HepG2 (cell line): ENCODE data around the gene TMC8. TPM values are rescaled to one million over a fixed set of nuclear protein-coding genes. Genes with fewer than 3 reads are reported as not detected.
A peak's percentile ranks its signal among the peaks of the same experiment; 100 is the strongest.

Source experiments
- EP300 ChIP-seq, 3 experiments: sonication (generic) in 1 of 3; formaldehyde crosslinking in 1 of 3; IDR thresholded peaks; 2 replicates each; pipeline versions ENCODE4 v1.5.1 to v1.6.1; 2011 to 2020; ENCODE audit warnings: low read depth in 2 of 3, low read length in 2 of 3, borderline replicate concordance in 1 of 3, improper control_type of control experiment in 1 of 3, mild to moderate bottlenecking in 1 of 3, missing genetic modification reagents in 1 of 3, moderate library complexity in 1 of 3
- ERF ChIP-seq: IDR thresholded peaks from 2 replicates; pipeline ENCODE4 v1.6.1; 2018; ENCODE audit warnings: missing biosample characterization, missing genetic modification reagents
- ETV5 ChIP-seq: IDR thresholded peaks from 2 replicates; pipeline ENCODE4 v1.6.1; 2018; ENCODE audit warnings: missing biosample characterization, missing genetic modification reagents, inconsistent platforms, borderline replicate concordance
- HIVEP1 ChIP-seq: sonication (generic); formaldehyde crosslinking; IDR thresholded peaks from 2 replicates; pipeline ENCODE4 v1.4.0; 2020; ENCODE audit warnings: mild to moderate bottlenecking, missing genetic modification reagents
- HMG20A ChIP-seq: IDR thresholded peaks from 2 replicates; pipeline ENCODE4 v1.6.1; 2016; ENCODE audit warnings: borderline replicate concordance
- MTF2 ChIP-seq: sonication (generic); formaldehyde crosslinking; IDR thresholded peaks from 2 replicates; pipeline ENCODE4 v1.5.0; 2020; ENCODE audit warnings: missing genetic modification reagents, borderline replicate concordance
- MXD4 ChIP-seq: IDR thresholded peaks from 2 replicates; pipeline ENCODE4 v1.6.1; 2016; ENCODE audit warnings: mild to moderate bottlenecking, missing biosample characterization, missing genetic modification reagents
- POLR2AphosphoS5 ChIP-seq: IDR thresholded peaks from 2 replicates; pipeline ENCODE4 v1.6.1; 2012; ENCODE audit warnings: low read depth, low read length
- SMARCC2 ChIP-seq: fragments of 450-650 bp; IDR thresholded peaks from 2 replicates; pipeline ENCODE4 v1.6.1; 2017; ENCODE audit warnings: antibody characterized with exemption, mild to moderate bottlenecking
- SPEN ChIP-seq: sonication (generic); formaldehyde crosslinking; IDR thresholded peaks from 2 replicates; pipeline ENCODE4 v1.5.1; 2020; ENCODE audit warnings: low read depth, mild to moderate bottlenecking, missing genetic modification reagents
- TAF1 ChIP-seq: sonication (generic); formaldehyde crosslinking; IDR thresholded peaks from 2 replicates; pipeline ENCODE4 v1.4.0; 2020; ENCODE audit warnings: missing genetic modification reagents
- TP53 ChIP-seq: sonication (generic); formaldehyde crosslinking; conservative IDR thresholded peaks from 2 replicates; pipeline ENCODE4 v1.4.0; 2020; ENCODE audit warnings: missing genetic modification reagents
- ZFP82 ChIP-seq: sonication (generic); formaldehyde crosslinking; IDR thresholded peaks from 2 replicates; pipeline ENCODE4 v1.5.1; 2020; ENCODE audit warnings: mild to moderate bottlenecking, missing genetic modification reagents, borderline replicate concordance
- ZNF224 ChIP-seq: sonication (generic); formaldehyde crosslinking; IDR thresholded peaks from 2 replicates; pipeline ENCODE4 v1.5.0; 2020; ENCODE audit warnings: mild to moderate bottlenecking, missing genetic modification reagents
- ZNF251 ChIP-seq: sonication (generic); formaldehyde crosslinking; IDR thresholded peaks from 2 replicates; pipeline ENCODE4 v1.9.0; 2021; ENCODE audit warnings: mild to moderate bottlenecking, missing genetic modification reagents
- ZNF383 ChIP-seq: sonication (generic); formaldehyde crosslinking; IDR thresholded peaks from 2 replicates; pipeline ENCODE4 v1.4.0; 2020; ENCODE audit warnings: missing genetic modification reagents, mild to moderate bottlenecking, borderline replicate concordance
- ZNF577 ChIP-seq: sonication (generic); formaldehyde crosslinking; IDR thresholded peaks from 2 replicates; pipeline ENCODE4 v1.4.0; 2020; ENCODE audit warnings: mild to moderate bottlenecking, low read depth, missing genetic modification reagents, borderline replicate concordance
- ZNF746 ChIP-seq: sonication (generic); formaldehyde crosslinking; IDR thresholded peaks from 2 replicates; pipeline ENCODE4 v1.8.0; 2022; ENCODE audit warnings: mild to moderate bottlenecking, missing genetic modification reagents
- polyA plus RNA-seq, 8 experiments: library from polyadenylated mRNA; depleted of rRNA in 3 of 8; stranded (reverse) in 7 of 8; unstranded in 1 of 8; fragments of >200 nt; fragmentation: Illumina TruSeq in 4 of 8; extraction: Trizol in 4 of 8; gene quantifications; 2 replicates each; pipeline versions ENCODE4 v1.2.1 to v1.2.3, GENCODE V29; 2011 to 2016; ENCODE audit warnings: low read depth in 4 of 8, missing spikeins in 1 of 8, mixed read lengths in 1 of 8; ENCODE audit not compliant: insufficient read depth in 1 of 8
- total RNA-seq, 5 experiments: library from RNA; depleted of rRNA; stranded (reverse); fragments of >200 nt; fragmentation: Illumina TruSeq; extraction: Trizol; gene quantifications; 2 replicates each; pipeline ENCODE4 v1.2.3, GENCODE V29; 2016; ENCODE audit warnings: low read depth in 1 of 5
- TF ChIP-seq, protein P1 (sequence below): sonication (generic); formaldehyde crosslinking; IDR thresholded peaks from 2 replicates; pipeline ENCODE4 v1.4.0; 2020; ENCODE audit warnings: missing genetic modification reagents
- TF ChIP-seq, protein P2 (sequence below): IDR thresholded peaks from 2 replicates; pipeline ENCODE4 v1.6.1; 2018; ENCODE audit warnings: missing genetic modification reagents, mild to moderate bottlenecking, missing compliant biosample characterization
- TF ChIP-seq, protein P3 (sequence below): fragments of 450-650 bp; IDR thresholded peaks from 2 replicates; pipeline ENCODE4 v1.6.1; 2017
- TF ChIP-seq, protein P4 (sequence below): sonication (generic); formaldehyde crosslinking; IDR thresholded peaks from 2 replicates; pipeline ENCODE4 v1.4.0; 2020; ENCODE audit warnings: mild to moderate bottlenecking, missing genetic modification reagents
- TF ChIP-seq, protein P5 (sequence below): sonication (generic); formaldehyde crosslinking; IDR thresholded peaks from 2 replicates; pipeline ENCODE4 v1.5.0; 2020; ENCODE audit warnings: missing genetic modification reagents

Gene TMC8
- total and polyA plus RNA-seq, 2 of the 13 experiments (the other 11 are each of a cell fraction or from before 2014, with no cell fraction given): 0.53 to 7.8 TPM

DNA sequence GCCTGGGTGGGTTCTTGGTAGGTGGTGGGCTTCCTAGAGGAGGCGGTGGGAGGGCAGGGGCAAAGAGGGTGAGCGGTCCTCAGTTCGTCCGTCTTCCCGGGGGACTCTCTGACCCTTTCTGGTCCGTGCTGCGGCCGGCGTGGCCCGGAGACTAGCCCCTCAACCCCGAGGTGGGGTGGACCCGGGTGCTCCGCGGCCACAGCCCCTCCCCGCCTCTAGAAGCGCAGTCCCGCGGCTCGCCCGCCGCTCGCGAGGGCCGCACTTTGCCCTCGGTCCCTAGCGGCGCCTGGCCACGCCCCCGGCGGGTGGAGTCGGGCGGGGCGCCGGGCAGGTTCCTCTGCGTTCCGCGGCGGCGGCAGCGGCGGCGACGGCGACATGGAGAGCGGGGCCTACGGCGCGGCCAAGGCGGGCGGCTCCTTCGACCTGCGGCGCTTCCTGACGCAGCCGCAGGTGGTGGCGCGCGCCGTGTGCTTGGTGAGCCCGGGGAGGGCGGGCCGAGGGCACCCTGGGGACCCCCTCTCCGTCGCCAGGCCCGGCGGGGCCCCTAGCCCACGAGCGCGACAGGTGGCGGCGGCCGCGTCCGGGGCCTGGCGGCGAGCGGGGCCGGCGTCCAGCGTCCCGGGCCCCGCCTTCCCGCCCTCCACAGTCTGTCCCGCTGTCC, 37.8 kb downstream of the TMC8 start, which contains the start of gene SYNGR2 (continued):
- TF ChIP-seq, protein P1, sequence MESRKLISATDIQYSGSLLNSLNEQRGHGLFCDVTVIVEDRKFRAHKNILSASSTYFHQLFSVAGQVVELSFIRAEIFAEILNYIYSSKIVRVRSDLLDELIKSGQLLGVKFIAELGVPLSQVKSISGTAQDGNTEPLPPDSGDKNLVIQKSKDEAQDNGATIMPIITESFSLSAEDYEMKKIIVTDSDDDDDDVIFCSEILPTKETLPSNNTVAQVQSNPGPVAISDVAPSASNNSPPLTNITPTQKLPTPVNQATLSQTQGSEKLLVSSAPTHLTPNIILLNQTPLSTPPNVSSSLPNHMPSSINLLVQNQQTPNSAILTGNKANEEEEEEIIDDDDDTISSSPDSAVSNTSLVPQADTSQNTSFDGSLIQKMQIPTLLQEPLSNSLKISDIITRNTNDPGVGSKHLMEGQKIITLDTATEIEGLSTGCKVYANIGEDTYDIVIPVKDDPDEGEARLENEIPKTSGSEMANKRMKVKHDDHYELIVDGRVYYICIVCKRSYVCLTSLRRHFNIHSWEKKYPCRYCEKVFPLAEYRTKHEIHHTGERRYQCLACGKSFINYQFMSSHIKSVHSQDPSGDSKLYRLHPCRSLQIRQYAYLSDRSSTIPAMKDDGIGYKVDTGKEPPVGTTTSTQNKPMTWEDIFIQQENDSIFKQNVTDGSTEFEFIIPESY: no peak
- TF ChIP-seq, protein P2, sequence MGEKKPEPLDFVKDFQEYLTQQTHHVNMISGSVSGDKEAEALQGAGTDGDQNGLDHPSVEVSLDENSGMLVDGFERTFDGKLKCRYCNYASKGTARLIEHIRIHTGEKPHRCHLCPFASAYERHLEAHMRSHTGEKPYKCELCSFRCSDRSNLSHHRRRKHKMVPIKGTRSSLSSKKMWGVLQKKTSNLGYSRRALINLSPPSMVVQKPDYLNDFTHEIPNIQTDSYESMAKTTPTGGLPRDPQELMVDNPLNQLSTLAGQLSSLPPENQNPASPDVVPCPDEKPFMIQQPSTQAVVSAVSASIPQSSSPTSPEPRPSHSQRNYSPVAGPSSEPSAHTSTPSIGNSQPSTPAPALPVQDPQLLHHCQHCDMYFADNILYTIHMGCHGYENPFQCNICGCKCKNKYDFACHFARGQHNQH (CRISPR knock-in tag): peak; percentile 47; the same call in 1 of the 2 replicates
- no peak for TF ChIP-seq MTF2 (CRISPR knock-in tag)
- TF ChIP-seq TAF1 (CRISPR knock-in tag): peak; percentile 61
- TF ChIP-seq ERF: peak; percentile 88
- TF ChIP-seq ETV5 (CRISPR knock-in tag): no peak; the same call in 1 of the 2 replicates
- no peak for TF ChIP-seq ZNF251 (CRISPR knock-in tag)
- TF ChIP-seq, protein P3, sequence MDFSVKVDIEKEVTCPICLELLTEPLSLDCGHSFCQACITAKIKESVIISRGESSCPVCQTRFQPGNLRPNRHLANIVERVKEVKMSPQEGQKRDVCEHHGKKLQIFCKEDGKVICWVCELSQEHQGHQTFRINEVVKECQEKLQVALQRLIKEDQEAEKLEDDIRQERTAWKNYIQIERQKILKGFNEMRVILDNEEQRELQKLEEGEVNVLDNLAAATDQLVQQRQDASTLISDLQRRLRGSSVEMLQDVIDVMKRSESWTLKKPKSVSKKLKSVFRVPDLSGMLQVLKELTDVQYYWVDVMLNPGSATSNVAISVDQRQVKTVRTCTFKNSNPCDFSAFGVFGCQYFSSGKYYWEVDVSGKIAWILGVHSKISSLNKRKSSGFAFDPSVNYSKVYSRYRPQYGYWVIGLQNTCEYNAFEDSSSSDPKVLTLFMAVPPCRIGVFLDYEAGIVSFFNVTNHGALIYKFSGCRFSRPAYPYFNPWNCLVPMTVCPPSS: no peak
- TF ChIP-seq POLR2AphosphoS5: peak; percentile 63; the same call in 1 of the 2 replicates
- TF ChIP-seq, protein P4, sequence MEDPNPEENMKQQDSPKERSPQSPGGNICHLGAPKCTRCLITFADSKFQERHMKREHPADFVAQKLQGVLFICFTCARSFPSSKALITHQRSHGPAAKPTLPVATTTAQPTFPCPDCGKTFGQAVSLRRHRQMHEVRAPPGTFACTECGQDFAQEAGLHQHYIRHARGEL (CRISPR knock-in tag): no peak
- peak; percentile 76; the same call in 1 of the 2 replicates for TF ChIP-seq ZFP82 (CRISPR knock-in tag)
- TF ChIP-seq, protein P5, sequence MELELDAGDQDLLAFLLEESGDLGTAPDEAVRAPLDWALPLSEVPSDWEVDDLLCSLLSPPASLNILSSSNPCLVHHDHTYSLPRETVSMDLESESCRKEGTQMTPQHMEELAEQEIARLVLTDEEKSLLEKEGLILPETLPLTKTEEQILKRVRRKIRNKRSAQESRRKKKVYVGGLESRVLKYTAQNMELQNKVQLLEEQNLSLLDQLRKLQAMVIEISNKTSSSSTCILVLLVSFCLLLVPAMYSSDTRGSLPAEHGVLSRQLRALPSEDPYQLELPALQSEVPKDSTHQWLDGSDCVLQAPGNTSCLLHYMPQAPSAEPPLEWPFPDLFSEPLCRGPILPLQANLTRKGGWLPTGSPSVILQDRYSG (CRISPR knock-in tag): peak; percentile 94
- no peak for TF ChIP-seq SMARCC2
- no peak for TF ChIP-seq ZNF577 (CRISPR knock-in tag)
- no peak for TF ChIP-seq ZNF746
- peak in 1 of 2 experiments; percentile 41; a peak in 2 of 4 replicates for TF ChIP-seq EP300 (IDR thresholded peaks at IDR 0.05; ENCODE audit: low read depth in 2 of 2, low read length in 2 of 2)
- TF ChIP-seq EP300 (CRISPR knock-in tag; IDR thresholded peaks at IDR 0.05; ENCODE audit: borderline replicate concordance): no peak; the same call in 1 of the 2 replicates
- no peak for TF ChIP-seq TP53 (CRISPR knock-in tag)
- TF ChIP-seq SPEN (CRISPR knock-in tag): peak; percentile 92
- TF ChIP-seq HMG20A: no peak
- TF ChIP-seq ZNF224 (CRISPR knock-in tag): 0 out of 2 replicates have a peak, but pooled peaks have one; percentile 58
- TF ChIP-seq MXD4 (CRISPR knock-in tag): peak; percentile 85
- TF ChIP-seq ZNF383 (CRISPR knock-in tag): no peak
- TF ChIP-seq HIVEP1: no peak
